PC-3 (cell line): ENCODE data around the gene KRT85. TPM values are rescaled to one million over a fixed set of nuclear protein-coding genes. Genes with fewer than 3 reads are reported as not detected.

Source experiments
- ATAC-seq: fragments of 200-7000 bp; cut with Tn5 transposase; 2 replicates; pipeline ENCODE4 v1.9.1; 2020; ENCODE audit warnings: mild to moderate bottlenecking, moderate library complexity
- BruUV-seq: library from RNA; stranded (reverse); fragments of 400-500 nt; replicated peaks from 2 replicates; lab custom pipeline; 2021; lab: Mats Ljungman, UMichigan
- CTCF ChIA-PET: fragments of 300-600 bp; sonication (Branson Sonifier 250); formaldehyde crosslinking; loops from one replicate; lab custom pipeline; 2022; ENCODE audit warnings: antibody characterized with exemption; lab: Charles Lee
- POLR2A ChIA-PET: fragments of 300-600 bp; sonication (Branson Sonifier 250); formaldehyde crosslinking; loops from one replicate; lab custom pipeline; 2022; ENCODE audit warnings: antibody characterized with exemption; ENCODE audit not compliant: unreplicated experiment; lab: Charles Lee
- DNase-seq: peaks from one replicate; pipeline ENCODE4 v3.0.0-alpha.2; 2015
- H2AFZ ChIP-seq: fragments of 300-600 bp; sonication (generic); 2 replicates; pipeline ENCODE4 v1.6.0; 2016; ENCODE audit warnings: antibody characterized with exemption, low read length
- H3F3A ChIP-seq: fragments of 300-600 bp; sonication (generic); one replicate; pipeline ENCODE4 v1.6.0; 2017; ENCODE audit warnings: antibody characterized with exemption, low read length, control low read depth, mild to moderate bottlenecking; ENCODE audit not compliant: unreplicated experiment
- H3K27ac ChIP-seq: fragments of 300-600 bp; sonication (generic); 2 replicates; pipeline ENCODE4 v1.5.1; 2016; ENCODE audit warnings: mild to moderate bottlenecking, low read length
- H3K27me3 ChIP-seq: fragments of 300-600 bp; sonication (generic); 2 replicates; pipeline ENCODE4 v1.6.1; 2016; ENCODE audit warnings: low read length, mixed read lengths
- H3K36me3 ChIP-seq: fragments of 300-600 bp; sonication (generic); 2 replicates; pipeline ENCODE4 v1.6.1; 2016; ENCODE audit warnings: low read depth, mixed run types, low read length, mixed read lengths
- H3K4me1 ChIP-seq: fragments of 300-600 bp; sonication (generic); 2 replicates; pipeline ENCODE4 v1.5.1; 2016; ENCODE audit warnings: low read length; ENCODE audit not compliant: insufficient read depth
- H3K4me2 ChIP-seq: fragments of 300-600 bp; sonication (generic); 2 replicates; pipeline ENCODE4 v1.6.0; 2016; ENCODE audit warnings: low read length
- H3K4me3 ChIP-seq: fragments of 300-600 bp; sonication (generic); 2 replicates; pipeline ENCODE4 v1.5.1; 2016; ENCODE audit warnings: mild to moderate bottlenecking, low read length, mixed read lengths
- H3K79me2 ChIP-seq: fragments of 300-600 bp; sonication (generic); 2 replicates; pipeline ENCODE4 v1.6.1; 2017; ENCODE audit warnings: low read length, mixed read lengths
- H3K9ac ChIP-seq: fragments of 300-600 bp; sonication (generic); 2 replicates; pipeline ENCODE4 v1.6.0; 2016; ENCODE audit warnings: mild to moderate bottlenecking, low read length
- H3K9me2 ChIP-seq: fragments of 300-600 bp; sonication (generic); replicated peaks from 2 replicates; pipeline ENCODE4 v1.6.1; 2016; ENCODE audit warnings: mixed run types, low read length, mixed read lengths
- H3K9me3 ChIP-seq: fragments of 300-600 bp; sonication (generic); 2 replicates; pipeline ENCODE4 v1.6.1; 2016; ENCODE audit warnings: low read length, mixed read lengths
- H4K20me1 ChIP-seq: fragments of 300-600 bp; sonication (generic); 2 replicates; pipeline ENCODE4 v1.6.1; 2016; ENCODE audit warnings: low read length, mixed read lengths
- CTCF ChIP-seq: fragments of 300-600 bp; sonication (generic); conservative IDR thresholded peaks from 2 replicates; pipeline ENCODE4 v1.5.1; 2017; ENCODE audit warnings: antibody characterized with exemption, low read depth, mild to moderate bottlenecking, low read length
- EZH2 ChIP-seq: fragments of 300-600 bp; sonication (generic); IDR thresholded peaks from one replicate; pipeline ENCODE4 v1.6.1; 2017; ENCODE audit warnings: antibody characterized with exemption, mild to moderate bottlenecking, low read length; ENCODE audit not compliant: unreplicated experiment
- EZH2phosphoT487 ChIP-seq: fragments of 300-600 bp; sonication (generic); IDR thresholded peaks from 2 replicates; pipeline ENCODE4 v1.6.1; 2018; ENCODE audit warnings: mild to moderate bottlenecking, antibody characterized with exemption, low read length, borderline replicate concordance
- intact Hi-C: fragments of 100-400 bp; cut with micrococcal nuclease; formaldehyde crosslinking; loops from 2 replicates; pipeline ENCODE4 v1.9.0; 2023
- total RNA-seq: library from RNA; depleted of rRNA; stranded (reverse); fragments of >200 nt; gene quantifications from 2 replicates; pipeline ENCODE4 v1.2.3, GENCODE V29; 2014

KRT85 gene
- total RNA-seq, 1 experiment from 2014 or later = not detected

GRCh38 chr12:52371716-52372115, 4.4 kb upstream of the KRT85 start:
- H3K4me1 ChIP-seq = no peaks in the 10 kb centered on the region
- DNase-seq (no peak), ATAC-seq (no peak)
- no peaks in the 10 kb centered on the region for H4K20me1 ChIP-seq
- H3K4me2 ChIP-seq = no peak overlapping the region
- H3K9me3 ChIP-seq = no peaks in the 10 kb centered on the region
- H3K27ac ChIP-seq = no peak overlapping the region
- ChIA-PET POLR2A (interaction anchor here (0.6 kb wide), 1 partner anchor 135 kb away, joined by 3 read pairs; no protein-coding TSS in a partner anchor), CTCF (interaction anchor here (1.1 to 1.2 kb wide), 2 partner anchors 506 to 508 kb away, joined by 4 to 18 read pairs; no protein-coding TSS in a partner anchor)
- BruUV-seq = no TSS peak
- no peaks in the 10 kb centered on the region for H3K79me2 ChIP-seq
- H3K9me2 ChIP-seq = no peaks in the 10 kb centered on the region
- intact Hi-C loops = loop anchor here (1.0 to 5.0 kb wide), 3 partner anchors 136 to 509 kb away; no protein-coding TSS in a partner anchor
- TF ChIP-seq EZH2phosphoT487 (no peak), EZH2 (no peak), CTCF (no peak)
- H3K4me3 ChIP-seq = no peak overlapping the region
- no peaks in the 10 kb centered on the region for H3K27me3 ChIP-seq
- no peak overlapping the region for H3K9ac ChIP-seq
- no peaks in the 10 kb centered on the region for H3K36me3 ChIP-seq
- no peaks in the 10 kb centered on the region for H3F3A ChIP-seq
- H2AFZ ChIP-seq = no peak overlapping the region

GRCh38 chr12:52370926-52371608, 3.8 kb upstream of the KRT85 start:
- intact Hi-C loops = loop anchor here (5.0 kb wide), 1 partner anchor 501 kb away; no protein-coding TSS in a partner anchor

More at GRCh38 chr12:52370926-52371608, 3.8 kb upstream of the KRT85 start:
- H3K9me2 ChIP-seq = no peaks in the 10 kb centered on the region
- H3K27ac ChIP-seq = no peak overlapping the region
- no peak overlapping the region for H3K4me3 ChIP-seq
- ATAC-seq (no peak), DNase-seq (no peak)
- H3K4me1 ChIP-seq = no peaks in the 10 kb centered on the region
- no peaks in the 10 kb centered on the region for H3F3A ChIP-seq
- no peaks in the 10 kb centered on the region for H3K36me3 ChIP-seq
- no peaks in the 10 kb centered on the region for H3K27me3 ChIP-seq
- H2AFZ ChIP-seq = no peak overlapping the region
- no peaks in the 10 kb centered on the region for H3K79me2 ChIP-seq
- H3K9me3 ChIP-seq = no peaks in the 10 kb centered on the region
- BruUV-seq = no TSS peak
- POLR2A ChIA-PET = interaction anchor here (0.6 kb wide), 1 partner anchor 134 kb away, joined by 3 read pairs; no protein-coding TSS in a partner anchor
- H4K20me1 ChIP-seq = no peaks in the 10 kb centered on the region
- no peak overlapping the region for H3K9ac ChIP-seq
- TF ChIP-seq CTCF (no peak), EZH2phosphoT487 (no peak), EZH2 (no peak)
- CTCF ChIA-PET = no interaction called here
- H3K4me2 ChIP-seq = no peak overlapping the region
